Neural cell (in vitro differentiated cells): ENCODE data around the gene HDAC9.

Experiments
- EP300 ChIP-seq: fragments of 450-650 bp; conservative IDR thresholded peaks from 2 replicates; pipeline ENCODE4 v1.6.1; 2014; ENCODE audit warnings: antibody characterized with exemption, mild to moderate bottlenecking, moderate library complexity; ENCODE audit not compliant: poor library complexity, severe bottlenecking
- POLR2AphosphoS5 ChIP-seq: IDR thresholded peaks from 2 replicates; pipeline ENCODE4 v1.6.1; 2012
- TAF1 ChIP-seq: IDR thresholded peaks from 2 replicates; pipeline ENCODE4 v1.6.1; 2012; ENCODE audit warnings: low read depth
- TF ChIP-seq, protein P1 (sequence below): fragments of 450-650 bp; IDR thresholded peaks from 2 replicates; pipeline ENCODE4 v1.5.1; 2014; ENCODE audit warnings: antibody characterized with exemption, mild to moderate bottlenecking, moderate library complexity; ENCODE audit not compliant: poor library complexity, severe bottlenecking

DNA sequence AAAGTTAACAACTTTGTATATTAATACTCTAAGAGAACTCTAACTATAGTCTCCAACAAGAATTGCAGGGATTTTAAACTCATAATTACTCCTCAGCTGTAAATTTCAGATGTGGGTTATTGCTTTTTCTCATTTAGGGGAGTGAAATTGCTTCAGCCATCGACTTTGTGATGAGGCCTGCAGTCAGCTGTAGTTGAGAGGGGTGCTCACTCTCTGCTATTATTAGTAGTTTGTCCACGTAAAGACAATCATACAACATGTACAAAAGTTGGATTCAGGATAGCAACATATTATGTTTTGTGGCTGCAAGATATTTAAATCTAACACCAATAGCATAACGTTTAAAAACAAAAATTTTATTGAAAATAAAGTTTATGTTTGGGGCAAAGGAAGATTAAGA, 28.7 kb downstream of the HDAC9 start:
- TF ChIP-seq, protein P1, sequence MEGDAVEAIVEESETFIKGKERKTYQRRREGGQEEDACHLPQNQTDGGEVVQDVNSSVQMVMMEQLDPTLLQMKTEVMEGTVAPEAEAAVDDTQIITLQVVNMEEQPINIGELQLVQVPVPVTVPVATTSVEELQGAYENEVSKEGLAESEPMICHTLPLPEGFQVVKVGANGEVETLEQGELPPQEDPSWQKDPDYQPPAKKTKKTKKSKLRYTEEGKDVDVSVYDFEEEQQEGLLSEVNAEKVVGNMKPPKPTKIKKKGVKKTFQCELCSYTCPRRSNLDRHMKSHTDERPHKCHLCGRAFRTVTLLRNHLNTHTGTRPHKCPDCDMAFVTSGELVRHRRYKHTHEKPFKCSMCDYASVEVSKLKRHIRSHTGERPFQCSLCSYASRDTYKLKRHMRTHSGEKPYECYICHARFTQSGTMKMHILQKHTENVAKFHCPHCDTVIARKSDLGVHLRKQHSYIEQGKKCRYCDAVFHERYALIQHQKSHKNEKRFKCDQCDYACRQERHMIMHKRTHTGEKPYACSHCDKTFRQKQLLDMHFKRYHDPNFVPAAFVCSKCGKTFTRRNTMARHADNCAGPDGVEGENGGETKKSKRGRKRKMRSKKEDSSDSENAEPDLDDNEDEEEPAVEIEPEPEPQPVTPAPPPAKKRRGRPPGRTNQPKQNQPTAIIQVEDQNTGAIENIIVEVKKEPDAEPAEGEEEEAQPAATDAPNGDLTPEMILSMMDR = no peak
- TF ChIP-seq TAF1 (no peak), EP300 (no peak), POLR2AphosphoS5 (no peak)
